ENCODE results near the gene PXYLP1. TPM values are rescaled to one million over a fixed set of nuclear protein-coding genes. Genes with fewer than 3 reads are reported as not detected.

PXYLP1 gene
- total and polyA plus RNA-seq, 10 of the 15 experiments (the other 5 are each of a cell fraction or from before 2014, with no cell fraction given) = 0.06 to 1.7 (median 0.35) TPM

- TF ChIP-seq IRF3 (IDR thresholded peaks at IDR 0.05) (no peak), ZNF207 (IDR thresholded peaks at IDR 0.05; ENCODE audit: borderline replicate concordance) (no peak), PAX8 (IDR thresholded peaks at IDR 0.05) (no peak)
Observed at GRCh38 chr3:141227216-141227615, 4.4 kb upstream of the PXYLP1 start (continued).

GRCh38 chr3:141227752-141228151 lies 3.9 kb upstream of the PXYLP1 start:
- intact Hi-C loops (cut with micrococcal nuclease; ENCODE audit: unreplicated experiment) = no loop called here
- ATAC-seq (no peak), FAIRE-seq (no peak), DNase-seq (ENCODE audit: low read depth, low spot score) (no peak)
- Histone ChIP-seq H3K36me3 (ENCODE audit: control insufficient read depth in 2 of 2, insufficient read depth in 2 of 2, low read length in 1 of 2) (no peaks in the 10 kb centered on the region), H3K9me3 (replicated peaks; ENCODE audit: control insufficient read depth, insufficient read depth, low read length) (no peaks in the 10 kb centered on the region; the same call in 2 of the 3 replicates), H3K9ac (ENCODE audit: control insufficient read depth, insufficient read depth, low read length) (no peak overlapping the region), H3K4me3 (no peak overlapping the region), H3K4me1 (ENCODE audit: control insufficient read depth, insufficient read depth, low read length) (0 out of 2 replicates have a peak, but pooled peaks cover 3% of the 10 kb centered on the region), H2AFZ (ENCODE audit: control insufficient read depth, low read depth, low read length) (no peak overlapping the region), H3K79me2 (ENCODE audit: control insufficient read depth, insufficient read depth, low read length) (no peaks in the 10 kb centered on the region), H3K4me2 (ENCODE audit: control insufficient read depth, insufficient read depth) (no peak overlapping the region), H4K20me1 (ENCODE audit: control insufficient read depth, insufficient read depth) (no peaks in the 10 kb centered on the region), H3K27me3 (replicated peaks in 1 of 2; ENCODE audit: control insufficient read depth in 2 of 2, insufficient read depth in 2 of 2, low read length in 1 of 2) (no peaks in the 10 kb centered on the region; a peak in 1 of 4 replicates), H3K27ac (ENCODE audit: control insufficient read depth, insufficient read depth) (no peak overlapping the region)
- no TSS peak for BruUV-seq (replicated peaks)
- in situ Hi-C loops (cut with MboI) = no loop called here
- ChIA-PET POLR2A (no interaction called here), CTCF (interaction anchor here (1.1 to 1.9 kb wide), 3 partner anchors 25 to 227 kb away, joined by 3 to 6 read pairs (median 3); no protein-coding TSS in a partner anchor), RAD21 (ENCODE audit: unreplicated experiment) (no interaction called here), SMC1A (ENCODE audit: uncharacterized antibody, unreplicated experiment) (interaction anchor here (1.1 to 1.4 kb wide), 2 partner anchors 10 to 84 kb away, joined by 3 to 6 read pairs; no protein-coding TSS in a partner anchor)
- TF ChIP-seq YY1 (IDR thresholded peaks at IDR 0.05; ENCODE audit: low read depth, low read length) (no peak), RBBP5 (conservative IDR thresholded peaks at IDR 0.05) (no peak), CHD2 (IDR thresholded peaks at IDR 0.05; ENCODE audit: borderline replicate concordance, low read depth, low read length) (no peak), BCL3 (IDR thresholded peaks at IDR 0.05; ENCODE audit: borderline replicate concordance, insufficient read depth, low read depth, low read length, poor library complexity, severe bottlenecking) (no peak), POLR2A (IDR thresholded peaks at IDR 0.05; ENCODE audit: low read depth, low read length) (no peak), ZBTB4 (CRISPR knock-in tag; IDR thresholded peaks at IDR 0.05) (no peak), CHD1 (IDR thresholded peaks at IDR 0.05; ENCODE audit: low read depth, low read length) (no peak), NFYA (IDR thresholded peaks at IDR 0.05; ENCODE audit: borderline replicate concordance, low read depth, low read length) (no peak), PRDM15 (CRISPR knock-in tag; IDR thresholded peaks at IDR 0.05) (no peak)

Measured in GM12878 (cell line).